Prostate gland (tissue), 2 donors: ENCODE measurements around the gene TBL1X. TPM values are rescaled to one million over a fixed set of nuclear protein-coding genes. Genes with fewer than 3 reads are reported as not detected.

Experiments
- DNase-seq: peaks from one replicate; pipeline ENCODE4 v3.0.0-alpha.2; 2019; ENCODE audit warnings: low spot score
- H3K27ac ChIP-seq, 2 donors: fragments of 200-600 bp; sonication (generic); 2 replicates each; pipeline ENCODE4 v1.5.1; 2017 to 2019
- H3K27me3 ChIP-seq: fragments of 200-600 bp; sonication (generic); replicated peaks from 2 replicates; pipeline ENCODE4 v1.5.1; 2019; ENCODE audit not compliant: insufficient read depth
- H3K36me3 ChIP-seq, 2 donors: fragments of 200-600 bp; sonication (generic); 1 replicate in 1 of 2; 2 replicates in 1 of 2; pipeline versions ENCODE4 v1.5.1 to v1.8.1; 2017 to 2019
- H3K4me1 ChIP-seq: fragments of 200-600 bp; sonication (generic); replicated peaks from 2 replicates; pipeline ENCODE4 v1.5.1; 2019
- H3K4me3 ChIP-seq, 2 donors: fragments of 200-600 bp; sonication (generic); 2 replicates each; pipeline ENCODE4 v1.5.1; 2017 to 2019
- H3K9me3 ChIP-seq: fragments of 200-600 bp; sonication (generic); 2 replicates; pipeline ENCODE4 v1.5.1; 2017
- CTCF ChIP-seq, 4 experiments: fragments of 200-600 bp in 2 of 4; fragments of 450-650 bp in 2 of 4; sonication (generic) in 2 of 4; IDR thresholded peaks; 1 replicate in 3 of 4; 2 replicates in 1 of 4; pipeline ENCODE4 v1.5.1; 2016 to 2019; ENCODE audit warnings: antibody characterized with exemption in 4 of 4, mild to moderate bottlenecking in 2 of 4, moderate library complexity in 2 of 4
- POLR2A ChIP-seq: fragments of 450-650 bp; IDR thresholded peaks from one replicate; pipeline ENCODE4 v1.6.1; 2016; ENCODE audit warnings: antibody characterized with exemption, mild to moderate bottlenecking
- POLR2AphosphoS5 ChIP-seq: sonication (generic); formaldehyde crosslinking; IDR thresholded peaks from one replicate; pipeline ENCODE4 v1.6.1; 2017; ENCODE audit warnings: antibody characterized with exemption
- WGBS: methylation state at CpG from one replicate; pipeline ENCODE4 v1.1.5; 2018; 5-methylcytosine and 5-hydroxymethylcytosine counted together
- intact Hi-C: fragments of 100-400 bp; cut with DNase I; formaldehyde crosslinking; loops from one replicate; pipeline ENCODE4 v1.14.2; 2022
- total RNA-seq, 2 donors: library from RNA; depleted of rRNA; stranded (reverse); fragments of >200 nt; gene quantifications; one replicate each; pipeline ENCODE4 v1.1.0, GENCODE V29; 2016

TBL1X gene
- total RNA-seq, 2 donors from 2014 or later = 23.2 to 76.9 TPM

GRCh38 chrX:9578083-9578779, 113.4 kb downstream of the TBL1X start:
- intact Hi-C loops = no loop called here
- H3K27ac ChIP-seq = no peak overlapping the region

DNA sequence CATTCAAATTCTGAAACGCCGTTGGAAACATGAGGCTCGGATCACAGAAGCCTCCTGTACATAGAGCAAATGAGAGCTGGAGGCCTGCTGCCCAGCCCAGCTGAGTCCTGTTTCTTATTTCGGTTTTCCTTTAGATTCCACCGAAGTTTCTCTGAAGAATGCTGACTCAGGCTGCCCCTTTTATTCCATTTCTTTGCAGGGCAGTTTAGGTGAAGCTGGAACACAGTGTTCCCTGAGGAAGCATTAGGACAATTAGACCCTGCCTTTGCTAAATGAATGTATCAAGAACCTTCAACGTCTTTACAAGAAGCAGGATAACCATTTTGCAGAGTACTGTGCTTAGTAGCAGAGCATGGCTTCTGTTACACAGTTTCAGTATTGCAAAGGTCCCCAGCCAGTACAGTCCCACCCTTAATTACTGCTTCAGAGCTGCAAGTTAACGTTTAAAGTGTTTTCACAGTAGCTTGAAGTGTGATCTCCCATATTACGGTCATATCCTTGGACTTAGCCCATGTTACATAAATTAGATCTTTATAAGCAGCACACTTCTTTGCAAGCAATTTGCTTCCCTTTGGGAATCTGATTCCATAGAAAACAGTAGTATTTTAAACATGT, 117.0 kb downstream of the TBL1X start:
- H3K9me3 ChIP-seq = no peaks in the 10 kb centered on the region
- H3K4me1 ChIP-seq = no peaks in the 10 kb centered on the region
- H3K27me3 ChIP-seq = no peaks in the 10 kb centered on the region
- TF ChIP-seq CTCF (IDR thresholded peaks at IDR 0.05) (no peak), POLR2AphosphoS5 (no peak), POLR2A (no peak)
- intact Hi-C loops = no loop called here
- H3K4me3 ChIP-seq = no peak overlapping the region
- no peak overlapping the region for H3K27ac ChIP-seq
- no peaks in the 10 kb centered on the region for H3K36me3 ChIP-seq
- DNase-seq = no peak
- WGBS = 41% methylated on average over 8 of the region's 8 CpGs

More at GRCh38 chrX:9578083-9578779, 113.4 kb downstream of the TBL1X start:
- DNase-seq = no peak
- Histone ChIP-seq H3K4me1 (no peaks in the 10 kb centered on the region), H3K9me3 (no peaks in the 10 kb centered on the region), H3K27me3 (no peaks in the 10 kb centered on the region), H3K36me3 (no peaks in the 10 kb centered on the region), H3K4me3 (no peak overlapping the region)
- WGBS = 66% methylated on average over 20 of the region's 20 CpGs
- TF ChIP-seq CTCF (IDR thresholded peaks at IDR 0.05) = no peak
- no peak for TF ChIP-seq POLR2AphosphoS5
- no peak for TF ChIP-seq POLR2A

DNA sequence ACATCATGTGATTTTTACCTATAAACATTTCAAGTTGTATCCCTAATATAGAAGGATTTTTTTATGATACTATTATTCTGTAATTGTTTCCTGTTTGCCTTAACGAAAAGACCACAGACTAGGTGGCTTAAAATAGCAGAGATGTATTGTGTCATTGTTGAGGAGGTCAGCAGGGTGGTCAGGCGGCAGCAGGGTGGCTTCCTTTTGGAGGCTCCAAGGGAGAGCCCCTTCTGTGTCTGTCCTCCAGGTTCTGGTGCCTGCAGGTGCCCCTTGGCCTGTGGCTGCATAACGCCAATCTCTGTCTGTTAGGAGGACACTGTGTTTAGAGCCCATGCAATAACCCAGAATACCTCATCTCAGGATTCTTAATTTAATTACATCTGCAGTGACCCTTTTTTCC, 118.1 kb downstream of the TBL1X start:
- no peaks in the 10 kb centered on the region for H3K27me3 ChIP-seq
- no peak overlapping the region for H3K27ac ChIP-seq
- no peak overlapping the region for H3K4me3 ChIP-seq
- DNase-seq = no peak
- TF ChIP-seq POLR2AphosphoS5 (no peak), POLR2A (no peak), CTCF (IDR thresholded peaks at IDR 0.05) (no peak)
- intact Hi-C loops = no loop called here
- H3K36me3 ChIP-seq = no peaks in the 10 kb centered on the region
- H3K9me3 ChIP-seq = no peaks in the 10 kb centered on the region
- WGBS = 71% methylated on average over 3 of the region's 3 CpGs
- H3K4me1 ChIP-seq = no peaks in the 10 kb centered on the region

- Histone ChIP-seq H3K4me1 (no peaks in the 10 kb centered on the region), H3K27me3 (no peaks in the 10 kb centered on the region), H3K36me3 (no peaks in the 10 kb centered on the region), H3K4me3 (no peak overlapping the region), H3K27ac (no peak overlapping the region), H3K9me3 (no peaks in the 10 kb centered on the region)
- WGBS = 75% methylated on average over 8 of the region's 14 CpGs
- DNase-seq = no peak
- TF ChIP-seq POLR2A (no peak), POLR2AphosphoS5 (no peak), CTCF (IDR thresholded peaks at IDR 0.05) (no peak)
- intact Hi-C loops = no loop called here
Observed at GRCh38 chrX:9586992-9587392, 122.1 kb downstream of the TBL1X start.

- TF ChIP-seq POLR2A = no peak
- no peak for TF ChIP-seq POLR2AphosphoS5
- no peak for TF ChIP-seq CTCF (IDR thresholded peaks at IDR 0.05)
- no peak overlapping the region for H3K27ac ChIP-seq
- H3K4me3 ChIP-seq = no peak overlapping the region
- H3K27me3 ChIP-seq = no peaks in the 10 kb centered on the region
- WGBS = 70% methylated on average over 9 of the region's 9 CpGs
- no peaks in the 10 kb centered on the region for H3K4me1 ChIP-seq
- intact Hi-C loops = no loop called here
- no peak for DNase-seq
- no peaks in the 10 kb centered on the region for H3K36me3 ChIP-seq
- H3K9me3 ChIP-seq = no peaks in the 10 kb centered on the region
Observed at GRCh38 chrX:9587642-9588041, 122.8 kb downstream of the TBL1X start.
